ENCODE results near the gene IGLL5. TPM values are rescaled to one million over a fixed set of nuclear protein-coding genes. Genes with fewer than 3 reads are reported as not detected.
A peak's percentile ranks its signal among the peaks of the same experiment; 100 is the strongest.

The IGLL5 gene
- total RNA-seq, 1 experiment from 2014 or later = not detected

DNA sequence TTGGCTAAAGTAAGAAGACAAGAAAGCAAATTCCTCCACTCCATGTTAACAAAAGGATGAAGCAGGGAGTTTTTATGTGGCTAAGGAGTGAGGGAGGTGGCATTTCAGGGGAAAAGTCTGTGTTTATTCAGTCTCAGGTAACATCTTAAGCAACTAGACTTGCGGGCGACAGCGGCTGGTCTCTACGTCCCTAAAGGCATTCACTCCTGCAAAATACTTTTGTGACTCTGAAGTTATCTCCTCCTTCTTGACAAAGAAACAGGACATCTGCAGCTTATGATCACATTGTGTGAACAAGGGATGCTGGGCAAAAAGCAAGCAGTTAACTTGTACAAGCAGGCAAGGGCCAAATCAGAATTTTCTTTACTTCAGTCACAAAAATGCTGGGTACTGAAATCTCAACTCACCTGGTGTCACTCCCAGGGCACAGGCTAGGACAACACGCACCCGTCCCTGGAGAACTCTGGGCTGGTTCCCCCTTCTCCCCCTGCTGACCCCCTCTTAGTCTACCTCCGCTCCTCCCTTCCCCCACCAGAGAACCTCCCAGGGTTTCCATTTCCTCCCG lies 38.3 kb downstream of the IGLL5 start:
- intact Hi-C loops (cut with micrococcal nuclease) = no loop called here
- no peaks in the 10 kb centered on the region for H3F3A ChIP-seq (ENCODE audit: low read length, unreplicated experiment)
- CTCF ChIA-PET = no interaction called here
- peaks cover 21% of the 10 kb centered on the region; the same call in 1 of the 2 replicates for H3K4me1 ChIP-seq (ENCODE audit: insufficient read depth, low read length)
- no peak overlapping the region for H3K27ac ChIP-seq (ENCODE audit: low read length)
- no peak overlapping the region for H3K9ac ChIP-seq (ENCODE audit: low read length)
- DNase-seq (peak; percentile 43), ATAC-seq (peak; percentile 35; the same call in 1 of the 2 replicates)
- TF ChIP-seq EZH2 (IDR thresholded peaks at IDR 0.05; ENCODE audit: low read length, unreplicated experiment) (no peak), EZH2phosphoT487 (IDR thresholded peaks at IDR 0.05; ENCODE audit: borderline replicate concordance, low read length) (no peak)
- TF ChIP-seq, protein P1, sequence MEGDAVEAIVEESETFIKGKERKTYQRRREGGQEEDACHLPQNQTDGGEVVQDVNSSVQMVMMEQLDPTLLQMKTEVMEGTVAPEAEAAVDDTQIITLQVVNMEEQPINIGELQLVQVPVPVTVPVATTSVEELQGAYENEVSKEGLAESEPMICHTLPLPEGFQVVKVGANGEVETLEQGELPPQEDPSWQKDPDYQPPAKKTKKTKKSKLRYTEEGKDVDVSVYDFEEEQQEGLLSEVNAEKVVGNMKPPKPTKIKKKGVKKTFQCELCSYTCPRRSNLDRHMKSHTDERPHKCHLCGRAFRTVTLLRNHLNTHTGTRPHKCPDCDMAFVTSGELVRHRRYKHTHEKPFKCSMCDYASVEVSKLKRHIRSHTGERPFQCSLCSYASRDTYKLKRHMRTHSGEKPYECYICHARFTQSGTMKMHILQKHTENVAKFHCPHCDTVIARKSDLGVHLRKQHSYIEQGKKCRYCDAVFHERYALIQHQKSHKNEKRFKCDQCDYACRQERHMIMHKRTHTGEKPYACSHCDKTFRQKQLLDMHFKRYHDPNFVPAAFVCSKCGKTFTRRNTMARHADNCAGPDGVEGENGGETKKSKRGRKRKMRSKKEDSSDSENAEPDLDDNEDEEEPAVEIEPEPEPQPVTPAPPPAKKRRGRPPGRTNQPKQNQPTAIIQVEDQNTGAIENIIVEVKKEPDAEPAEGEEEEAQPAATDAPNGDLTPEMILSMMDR (conservative IDR thresholded peaks at IDR 0.05; ENCODE audit: low read depth, low read length) = no peak
- no peaks in the 10 kb centered on the region for H4K20me1 ChIP-seq (ENCODE audit: low read length)
- H3K79me2 ChIP-seq (ENCODE audit: low read length) = no peaks in the 10 kb centered on the region
- no peak overlapping the region for H2AFZ ChIP-seq (ENCODE audit: low read length)
- POLR2A ChIA-PET (ENCODE audit: unreplicated experiment) = no interaction called here
- no peak overlapping the region for H3K4me3 ChIP-seq (ENCODE audit: low read length)
- H3K4me2 ChIP-seq (ENCODE audit: low read length) = peak overlapping the region; percentile 15; the same call in 1 of the 2 replicates
- H3K27me3 ChIP-seq (ENCODE audit: low read length) = no peaks in the 10 kb centered on the region
- H3K9me3 ChIP-seq (ENCODE audit: low read length) = no peaks in the 10 kb centered on the region
- no peaks in the 10 kb centered on the region for H3K9me2 ChIP-seq (replicated peaks; ENCODE audit: low read length)
- H3K36me3 ChIP-seq (ENCODE audit: low read depth, low read length) = no peaks in the 10 kb centered on the region
- no TSS peak for BruUV-seq (replicated peaks)

DNA sequence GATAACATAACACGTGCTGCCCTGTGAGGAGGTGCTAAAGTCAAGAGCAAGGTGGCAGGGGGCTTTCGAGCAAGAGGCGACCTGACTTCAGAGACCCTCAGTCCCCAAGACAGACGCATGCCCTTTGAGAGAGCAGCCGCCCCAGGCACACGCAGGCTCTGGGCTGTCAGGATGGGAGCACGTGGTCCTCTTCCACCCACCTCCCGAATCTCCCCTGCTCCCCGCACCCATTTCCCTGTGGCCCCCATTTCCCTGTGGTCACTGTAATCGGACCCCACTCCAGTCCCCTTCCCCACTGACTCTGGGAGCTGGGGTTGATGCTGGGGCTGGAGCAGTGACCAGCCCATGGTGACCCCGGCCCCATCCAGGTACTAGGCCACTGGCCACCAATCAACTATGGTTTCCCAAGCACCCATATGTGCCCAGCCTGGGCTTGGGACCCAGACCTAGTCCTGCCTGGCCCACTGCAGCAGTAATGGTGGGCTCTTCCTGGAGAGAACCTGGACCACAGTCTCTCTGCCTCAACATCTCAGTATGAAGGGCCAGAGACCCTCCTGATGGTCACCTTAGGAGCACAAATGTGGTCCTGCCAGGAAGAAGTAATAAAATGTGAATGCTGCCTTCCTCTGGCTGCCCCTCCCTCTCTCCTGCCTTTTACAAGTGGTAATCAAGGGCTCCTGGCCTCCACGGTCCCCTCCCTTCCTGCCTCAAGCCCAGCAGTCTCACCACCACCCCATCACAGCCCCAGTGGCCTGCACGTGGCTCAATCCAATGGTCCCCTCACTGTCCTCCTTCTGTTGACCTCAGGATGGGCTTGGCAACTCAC lies 39.0 kb downstream of the IGLL5 start:
- ChIA-PET POLR2A (ENCODE audit: unreplicated experiment) (no interaction called here), CTCF (no interaction called here)
- H3K27me3 ChIP-seq (ENCODE audit: low read length) = no peaks in the 10 kb centered on the region
- H3K79me2 ChIP-seq (ENCODE audit: low read length) = no peaks in the 10 kb centered on the region
- ATAC-seq = no peak
- H3K4me2 ChIP-seq (ENCODE audit: low read length) = 0 out of 2 replicates have a peak overlapping the region, but pooled peaks have one; percentile 15
- H2AFZ ChIP-seq (ENCODE audit: low read length) = no peak overlapping the region
- H3K36me3 ChIP-seq (ENCODE audit: low read depth, low read length) = no peaks in the 10 kb centered on the region
- H3K27ac ChIP-seq (ENCODE audit: low read length) = no peak overlapping the region
- peaks cover 21% of the 10 kb centered on the region; the same call in 1 of the 2 replicates for H3K4me1 ChIP-seq (ENCODE audit: insufficient read depth, low read length)
- TF ChIP-seq EZH2 (IDR thresholded peaks at IDR 0.05; ENCODE audit: low read length, unreplicated experiment) = no peak
- DNase-seq = no peak
- H3K9me2 ChIP-seq (replicated peaks; ENCODE audit: low read length) = no peaks in the 10 kb centered on the region
- H3K4me3 ChIP-seq (ENCODE audit: low read length) = no peak overlapping the region
- H3F3A ChIP-seq (ENCODE audit: low read length, unreplicated experiment) = no peaks in the 10 kb centered on the region
- no TSS peak for BruUV-seq (replicated peaks)
- H3K9ac ChIP-seq (ENCODE audit: low read length) = no peak overlapping the region
- H3K9me3 ChIP-seq (ENCODE audit: low read length) = no peaks in the 10 kb centered on the region
- intact Hi-C loops (cut with micrococcal nuclease) = no loop called here
- H4K20me1 ChIP-seq (ENCODE audit: low read length) = no peaks in the 10 kb centered on the region

DNA sequence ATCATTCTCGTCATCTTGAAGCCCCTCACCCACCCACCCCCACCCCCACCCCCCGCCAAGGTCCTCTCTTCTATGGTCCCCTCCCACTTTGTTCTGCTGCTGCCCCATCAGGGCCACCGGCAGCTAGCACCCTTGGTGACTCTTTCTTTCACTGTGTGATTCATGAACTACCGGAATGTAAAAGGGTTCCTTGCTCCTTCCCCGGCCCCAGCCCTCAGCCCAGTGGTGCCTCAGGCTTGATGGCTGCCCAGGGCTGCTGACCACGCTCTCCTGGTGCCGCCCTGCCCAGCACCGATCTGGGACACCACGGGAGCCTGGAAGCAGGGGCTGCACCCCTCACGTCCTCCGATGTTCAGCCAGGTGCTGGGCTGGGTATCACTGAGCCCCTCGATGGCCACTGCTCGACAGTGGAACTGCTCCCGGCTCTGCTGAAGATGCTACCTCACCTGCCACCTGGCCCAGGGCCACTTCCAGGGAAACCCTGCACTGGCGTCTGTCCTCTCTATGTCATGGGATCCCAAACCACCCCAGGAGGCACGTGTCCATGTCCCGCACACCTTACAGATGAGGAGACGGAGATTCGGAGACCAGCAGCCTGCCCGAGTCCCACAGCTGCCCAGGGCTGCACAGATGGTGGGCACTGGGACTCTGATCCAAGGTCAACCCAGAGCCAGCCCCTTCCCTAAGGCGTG lies 39.7 kb downstream of the IGLL5 start:
- H3K9ac ChIP-seq (ENCODE audit: low read length) = no peak overlapping the region
- no peaks in the 10 kb centered on the region for H3K9me3 ChIP-seq (ENCODE audit: low read length)
- CTCF ChIA-PET = no interaction called here
- DNase-seq (no peak), ATAC-seq (no peak)
- no peak overlapping the region for H3K4me2 ChIP-seq (ENCODE audit: low read length)
- H3K9me2 ChIP-seq (replicated peaks; ENCODE audit: low read length) = no peaks in the 10 kb centered on the region
- no TSS peak for BruUV-seq (replicated peaks)
- H3K4me1 ChIP-seq (ENCODE audit: insufficient read depth, low read length) = peaks cover 21% of the 10 kb centered on the region; the same call in 1 of the 2 replicates
- TF ChIP-seq EZH2 (IDR thresholded peaks at IDR 0.05; ENCODE audit: low read length, unreplicated experiment) (no peak), EZH2phosphoT487 (IDR thresholded peaks at IDR 0.05; ENCODE audit: borderline replicate concordance, low read length) (no peak)
- TF ChIP-seq, protein P1 (conservative IDR thresholded peaks at IDR 0.05; ENCODE audit: low read depth, low read length) = no peak
- no peaks in the 10 kb centered on the region for H4K20me1 ChIP-seq (ENCODE audit: low read length)
- H3K36me3 ChIP-seq (ENCODE audit: low read depth, low read length) = no peaks in the 10 kb centered on the region
- no peaks in the 10 kb centered on the region for H3F3A ChIP-seq (ENCODE audit: low read length, unreplicated experiment)
- no peaks in the 10 kb centered on the region for H3K27me3 ChIP-seq (ENCODE audit: low read length)
- no peaks in the 10 kb centered on the region for H3K79me2 ChIP-seq (ENCODE audit: low read length)
- no peak overlapping the region for H3K4me3 ChIP-seq (ENCODE audit: low read length)
- intact Hi-C loops (cut with micrococcal nuclease) = no loop called here
- POLR2A ChIA-PET (ENCODE audit: unreplicated experiment) = no interaction called here
- no peak overlapping the region for H2AFZ ChIP-seq (ENCODE audit: low read length)
- H3K27ac ChIP-seq (ENCODE audit: low read length) = no peak overlapping the region

Data from PC-3 (cell line).